Vagina (tissue), 2 donors: ENCODE results near the gene BGLAP.

ENCODE experiments used
- POLR2A ChIP-seq, 2 donors: fragments of 450-650 bp; IDR thresholded peaks; one replicate each; pipeline ENCODE4 v1.6.1; 2017; ENCODE audit warnings: antibody characterized with exemption in 2 of 2, mild to moderate bottlenecking in 2 of 2, moderate library complexity in 2 of 2
- TF ChIP-seq, protein P1 (sequence below), 3 experiments: fragments of 450-650 bp in 2 of 3; fragments of 200-600 bp in 1 of 3; sonication (generic) in 1 of 3; IDR thresholded peaks; one replicate each; pipeline ENCODE4 v1.5.1; 2017 to 2019; ENCODE audit warnings: antibody characterized with exemption in 3 of 3, mild to moderate bottlenecking in 2 of 3, moderate library complexity in 2 of 3

DNA sequence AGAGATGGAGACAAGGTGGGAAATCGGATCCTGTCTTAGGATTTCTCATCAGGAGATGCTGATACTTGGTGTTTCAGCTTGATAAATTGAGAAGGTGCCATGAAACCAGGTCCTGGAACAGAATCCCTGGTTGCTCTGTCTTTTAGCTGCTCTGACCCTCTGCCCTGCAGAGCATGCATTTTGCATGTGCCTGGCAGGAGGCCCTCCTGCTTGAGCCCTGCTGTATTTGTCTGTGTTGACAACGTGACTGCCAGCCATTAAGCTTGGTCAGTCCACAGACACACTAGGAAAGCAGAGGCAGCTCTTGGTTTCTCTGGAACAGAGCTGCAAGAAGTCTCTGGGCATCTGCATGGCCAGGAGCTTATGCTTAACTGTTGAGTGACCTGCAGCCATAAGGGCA is 45.5 kb upstream of the BGLAP start:
- TF ChIP-seq, protein P1, sequence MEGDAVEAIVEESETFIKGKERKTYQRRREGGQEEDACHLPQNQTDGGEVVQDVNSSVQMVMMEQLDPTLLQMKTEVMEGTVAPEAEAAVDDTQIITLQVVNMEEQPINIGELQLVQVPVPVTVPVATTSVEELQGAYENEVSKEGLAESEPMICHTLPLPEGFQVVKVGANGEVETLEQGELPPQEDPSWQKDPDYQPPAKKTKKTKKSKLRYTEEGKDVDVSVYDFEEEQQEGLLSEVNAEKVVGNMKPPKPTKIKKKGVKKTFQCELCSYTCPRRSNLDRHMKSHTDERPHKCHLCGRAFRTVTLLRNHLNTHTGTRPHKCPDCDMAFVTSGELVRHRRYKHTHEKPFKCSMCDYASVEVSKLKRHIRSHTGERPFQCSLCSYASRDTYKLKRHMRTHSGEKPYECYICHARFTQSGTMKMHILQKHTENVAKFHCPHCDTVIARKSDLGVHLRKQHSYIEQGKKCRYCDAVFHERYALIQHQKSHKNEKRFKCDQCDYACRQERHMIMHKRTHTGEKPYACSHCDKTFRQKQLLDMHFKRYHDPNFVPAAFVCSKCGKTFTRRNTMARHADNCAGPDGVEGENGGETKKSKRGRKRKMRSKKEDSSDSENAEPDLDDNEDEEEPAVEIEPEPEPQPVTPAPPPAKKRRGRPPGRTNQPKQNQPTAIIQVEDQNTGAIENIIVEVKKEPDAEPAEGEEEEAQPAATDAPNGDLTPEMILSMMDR (IDR thresholded peaks at IDR 0.05), result no peak
- no peak for TF ChIP-seq POLR2A (IDR thresholded peaks at IDR 0.05)
